GM18951 (cell line): Measurements from ENCODE around the gene PRIM2.
"Not testable (repeated sequence)": the region's sequence is repeated elsewhere in the genome, so short reads cannot be mapped to it uniquely, and the experiment has no call there.

ENCODE experiments used
- in situ Hi-C: fragments of 300-500 bp; cut with MboI; formaldehyde crosslinking; loops from one replicate; pipeline ENCODE4 v1.12.0; 2022; ENCODE audit warnings: low sequenced_read_pairs, mixed read lengths, inconsistent platforms; ENCODE audit not compliant: unreplicated experiment

The PRIM2 gene

GRCh38 chr6:57557855-57558254, 240.4 kb downstream of the PRIM2 start:
- in situ Hi-C loops, result not testable (repeated sequence)

- in situ Hi-C loops, result not testable (repeated sequence)
Measured at GRCh38 chr6:57559170-57559569, 241.7 kb downstream of the PRIM2 start.

- in situ Hi-C loops, result not testable (repeated sequence)
Measured at GRCh38 chr6:57562233-57562632, 244.8 kb downstream of the PRIM2 start.

- in situ Hi-C loops, result not testable (repeated sequence)
Measured at GRCh38 chr6:57572119-57572518, 254.7 kb downstream of the PRIM2 start.

- in situ Hi-C loops, result not testable (repeated sequence)
Measured at GRCh38 chr6:57572844-57573243, 255.4 kb downstream of the PRIM2 start.

GRCh38 chr6:57577023-57577422, 259.6 kb downstream of the PRIM2 start:
- in situ Hi-C loops, result not testable (repeated sequence)

- in situ Hi-C loops, result not testable (repeated sequence)
Measured at GRCh38 chr6:57579489-57579888, 262.1 kb downstream of the PRIM2 start.

GRCh38 chr6:57581586-57581985, 264.2 kb downstream of the PRIM2 start:
- in situ Hi-C loops, result not testable (repeated sequence)

GRCh38 chr6:57601105-57601504, 283.7 kb downstream of the PRIM2 start:
- in situ Hi-C loops, result not testable (repeated sequence)

GRCh38 chr6:57605303-57605702, 287.9 kb downstream of the PRIM2 start:
- in situ Hi-C loops, result not testable (repeated sequence)

- in situ Hi-C loops, result not testable (repeated sequence)
Measured at GRCh38 chr6:57606331-57606730, 288.9 kb downstream of the PRIM2 start.

- in situ Hi-C loops, result not testable (repeated sequence)
Measured at GRCh38 chr6:57610612-57611011, 293.2 kb downstream of the PRIM2 start.

- in situ Hi-C loops, result not testable (repeated sequence)
Measured at GRCh38 chr6:57618959-57619358, 301.5 kb downstream of the PRIM2 start.

GRCh38 chr6:57631773-57632172, 314.3 kb downstream of the PRIM2 start:
- in situ Hi-C loops, result not testable (repeated sequence)

- in situ Hi-C loops, result not testable (repeated sequence)
Measured at GRCh38 chr6:57658526-57658925, 341.1 kb downstream of the PRIM2 start.

- in situ Hi-C loops, result not testable (repeated sequence)
Measured at GRCh38 chr6:57659794-57660193, 342.4 kb downstream of the PRIM2 start.

- in situ Hi-C loops, result not testable (repeated sequence)
Measured at GRCh38 chr6:57660940-57661339, 343.5 kb downstream of the PRIM2 start.

- in situ Hi-C loops, result not testable (repeated sequence)
Measured at GRCh38 chr6:57668108-57668507, 350.7 kb downstream of the PRIM2 start.

GRCh38 chr6:57671237-57671636, 353.8 kb downstream of the PRIM2 start:
- in situ Hi-C loops, result not testable (repeated sequence)

- in situ Hi-C loops, result not testable (repeated sequence)
Measured at GRCh38 chr6:57671937-57672627, 354.7 kb downstream of the PRIM2 start.

GRCh38 chr6:57673281-57673680, 355.9 kb downstream of the PRIM2 start:
- in situ Hi-C loops, result not testable (repeated sequence)

- in situ Hi-C loops, result not testable (repeated sequence)
Measured at GRCh38 chr6:57675386-57675785, 358.0 kb downstream of the PRIM2 start.
